GM19324 (cell line): ENCODE measurements around the gene KLK2.
A peak's percentile ranks its signal among the peaks of the same experiment; 100 is the strongest.

Source experiments
- ATAC-seq: cut with Tn5 transposase; IDR thresholded peaks from one replicate; pipeline ENCODE4 v1.9.1; 2021; ENCODE audit warnings: mild to moderate bottlenecking, moderate library complexity; ENCODE audit not compliant: unreplicated experiment, low FRiP score

The KLK2 gene

GRCh38 chr19:50873056-50873455, at the start of gene KLK2:
KLK2 (plus strand) TSS chr19:50873439; CDS start chr19:50873474, 35 bp downstream.
- ATAC-seq = no peak

GRCh38 chr19:50826492-50827240, 46.6 kb upstream of the KLK2 start:
- no peak for ATAC-seq

- no peak for ATAC-seq
Observed at GRCh38 chr19:50827476-50827875, 45.8 kb upstream of the KLK2 start.

- no peak for ATAC-seq
Observed at GRCh38 chr19:50829801-50830200, 43.4 kb upstream of the KLK2 start.

- ATAC-seq = no peak
Observed at GRCh38 chr19:50830266-50831025, 42.8 kb upstream of the KLK2 start.

GRCh38 chr19:50831026-50831396, 42.2 kb upstream of the KLK2 start:
- no peak for ATAC-seq

- ATAC-seq = no peak
Observed at GRCh38 chr19:50832666-50833065, 40.6 kb upstream of the KLK2 start.

- ATAC-seq = no peak
Observed at GRCh38 chr19:50833117-50833801, 40.0 kb upstream of the KLK2 start, which contains the start of gene KLK15. KLK15 (minus strand) TSS chr19:50833574; CDS start chr19:50831492, 2,082 bp downstream.

GRCh38 chr19:50833802-50834167, 39.5 kb upstream of the KLK2 start:
- ATAC-seq = no peak

GRCh38 chr19:50835103-50835784, 38.0 kb upstream of the KLK2 start:
- ATAC-seq = no peak

- peak; percentile 80 for ATAC-seq
Observed at GRCh38 chr19:50835785-50836542, 37.3 kb upstream of the KLK2 start.

GRCh38 chr19:50836543-50837195, 36.6 kb upstream of the KLK2 start:
- no peak for ATAC-seq

GRCh38 chr19:50837300-50837699, 35.9 kb upstream of the KLK2 start:
- ATAC-seq = no peak

GRCh38 chr19:50838239-50838638, 35.0 kb upstream of the KLK2 start:
- no peak for ATAC-seq

- ATAC-seq = no peak
Observed at GRCh38 chr19:50839712-50840655, 33.3 kb upstream of the KLK2 start.

GRCh38 chr19:50842130-50842529, 31.1 kb upstream of the KLK2 start:
- ATAC-seq = no peak

- no peak for ATAC-seq
Observed at GRCh38 chr19:50843205-50843604, 30.0 kb upstream of the KLK2 start.

- no peak for ATAC-seq
Observed at GRCh38 chr19:50843701-50844221, 29.5 kb upstream of the KLK2 start.
